ENCODE results near the gene SERINC5.

GRCh38 chr5:80198399-80198798 lies 57.4 kb downstream of the SERINC5 start:
- TF ChIP-seq CTCF (IDR thresholded peaks at IDR 0.05) (no peak), ZFX (IDR thresholded peaks at IDR 0.05; ENCODE audit: borderline replicate concordance) (no peak)
